Dermis blood vessel endothelial cell (primary cell): ENCODE data around the gene MADD. TPM values are rescaled to one million over a fixed set of nuclear protein-coding genes. Genes with fewer than 3 reads are reported as not detected.
"Not testable (repeated sequence)": the region's sequence is repeated elsewhere in the genome, so short reads cannot be mapped to it uniquely, and the experiment has no call there.

ENCODE experiments used
- DNase-seq: peaks from one replicate; pipeline ENCODE4 v3.0.0; 2010
- total RNA-seq: library from RNA; depleted of rRNA; stranded (reverse); fragments of >200 nt; gene quantifications from 2 replicates; pipeline ENCODE4 v1.2.3, GENCODE V29; 2014

Gene MADD
- total RNA-seq, 1 donor from 2014 or later: 29.8 TPM

- DNase-seq: no peak
Observed at GRCh38 chr11:47278058-47278457, 8.1 kb downstream of the MADD start.

GRCh38 chr11:47278769-47279168, 8.8 kb downstream of the MADD start:
- no peak for DNase-seq

GRCh38 chr11:47280099-47280498, 10.2 kb downstream of the MADD start:
- DNase-seq: no peak

- no peak for DNase-seq
Observed at GRCh38 chr11:47280860-47281259, 10.9 kb downstream of the MADD start.

GRCh38 chr11:47282462-47282861, 12.5 kb downstream of the MADD start:
- no peak for DNase-seq

- no peak for DNase-seq
Observed at GRCh38 chr11:47284151-47284550, 14.2 kb downstream of the MADD start.

GRCh38 chr11:47285969-47286770, 16.2 kb downstream of the MADD start:
- no peak for DNase-seq

GRCh38 chr11:47288066-47288465, 18.1 kb downstream of the MADD start:
- no peak for DNase-seq

GRCh38 chr11:47289856-47290255, 19.9 kb downstream of the MADD start:
- no peak for DNase-seq

GRCh38 chr11:47295385-47295784, 25.5 kb downstream of the MADD start:
- no peak for DNase-seq

GRCh38 chr11:47296045-47296444, 26.1 kb downstream of the MADD start:
- DNase-seq: no peak

GRCh38 chr11:47299078-47299477, 29.1 kb downstream of the MADD start:
- no peak for DNase-seq

GRCh38 chr11:47302853-47303252, 32.9 kb downstream of the MADD start:
- DNase-seq: no peak

- no peak for DNase-seq
Observed at GRCh38 chr11:47305734-47306483, 36.0 kb downstream of the MADD start.

GRCh38 chr11:47306484-47306844, 36.5 kb downstream of the MADD start:
- no peak for DNase-seq

- DNase-seq: no peak
Observed at GRCh38 chr11:47308050-47308823, 38.3 kb downstream of the MADD start.

- no peak for DNase-seq
Observed at GRCh38 chr11:47314992-47315391, 45.1 kb downstream of the MADD start.

- not testable (repeated sequence) for DNase-seq
Observed at GRCh38 chr11:47316501-47316900, 46.6 kb downstream of the MADD start.

GRCh38 chr11:47317064-47317828, 47.3 kb downstream of the MADD start:
- DNase-seq: no peak

GRCh38 chr11:47318166-47318565, 48.2 kb downstream of the MADD start:
- DNase-seq: no peak

- DNase-seq: no peak
Observed at GRCh38 chr11:47324520-47324919, 54.6 kb downstream of the MADD start.

GRCh38 chr11:47325271-47326041, 55.5 kb downstream of the MADD start:
- no peak for DNase-seq
